SK-N-SH (cell line): ENCODE results near the gene IFI27L1.

Source experiments
- EZH2phosphoT487 ChIP-seq: fragments of 200-600 bp; sonication (generic); IDR thresholded peaks from 2 replicates; pipeline ENCODE4 v1.6.1; 2017; ENCODE audit warnings: low read depth, mixed run types, mild to moderate bottlenecking, antibody characterized with exemption, moderate library complexity, borderline replicate concordance
- GABPA ChIP-seq: IDR thresholded peaks from 2 replicates; pipeline ENCODE4 v1.4.0; 2012; ENCODE audit warnings: low read depth, mild to moderate bottlenecking
- NFIC ChIP-seq: IDR thresholded peaks from 2 replicates; pipeline ENCODE4 v1.4.0; 2012; ENCODE audit warnings: borderline replicate concordance
- NRF1 ChIP-seq: IDR thresholded peaks from 2 replicates; pipeline ENCODE4 v1.6.1; 2012; ENCODE audit warnings: low read depth, mild to moderate bottlenecking, low read length
- POLR2AphosphoS5 ChIP-seq: IDR thresholded peaks from 2 replicates; pipeline ENCODE4 v1.6.1; 2012; ENCODE audit warnings: low read depth, low read length
- RAD21 ChIP-seq: IDR thresholded peaks from 2 replicates; pipeline ENCODE4 v1.6.1; 2012; ENCODE audit warnings: mild to moderate bottlenecking, low read length
- YY1 ChIP-seq: IDR thresholded peaks from 2 replicates; pipeline ENCODE4 v1.4.0; 2012; ENCODE audit warnings: low read depth, mild to moderate bottlenecking
- TF ChIP-seq, protein P1 (sequence below): IDR thresholded peaks from 2 replicates; pipeline ENCODE4 v1.6.1; 2012; ENCODE audit warnings: mild to moderate bottlenecking, low read depth, low read length, moderate library complexity
- TF ChIP-seq, protein P2 (sequence below): fragments of 200-600 bp; sonication (generic); IDR thresholded peaks from 2 replicates; pipeline ENCODE4 v1.6.1; 2017; ENCODE audit warnings: antibody characterized with exemption, mild to moderate bottlenecking, moderate library complexity
- TF ChIP-seq, protein P3 (sequence below): IDR thresholded peaks from 2 replicates; pipeline ENCODE4 v1.4.0; 2012; ENCODE audit warnings: low read depth, borderline replicate concordance
- TF ChIP-seq, protein P4 (sequence below): IDR thresholded peaks from 2 replicates; pipeline ENCODE4 v1.4.0; 2012; ENCODE audit warnings: low read depth, borderline replicate concordance

DNA sequence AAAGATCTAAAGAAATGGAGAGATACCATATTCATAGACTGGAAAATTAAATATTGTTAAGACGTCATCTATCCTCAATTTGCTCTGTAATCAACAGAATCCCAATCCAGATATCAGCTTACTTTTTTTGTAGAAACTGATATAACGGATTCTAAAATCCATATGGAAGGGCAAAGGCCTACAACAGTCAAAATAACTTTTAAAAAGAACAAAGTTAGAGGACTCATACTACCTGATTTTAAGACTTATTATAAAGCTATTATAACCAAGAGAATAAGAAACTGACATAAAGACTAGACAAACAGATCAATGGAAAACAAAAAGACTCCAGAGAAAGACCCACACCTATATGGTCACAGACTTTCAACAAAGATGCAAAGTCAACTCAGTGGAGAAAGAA, 6.1 kb upstream of the IFI27L1 start:
- TF ChIP-seq YY1, result no peak
- TF ChIP-seq, protein P1, sequence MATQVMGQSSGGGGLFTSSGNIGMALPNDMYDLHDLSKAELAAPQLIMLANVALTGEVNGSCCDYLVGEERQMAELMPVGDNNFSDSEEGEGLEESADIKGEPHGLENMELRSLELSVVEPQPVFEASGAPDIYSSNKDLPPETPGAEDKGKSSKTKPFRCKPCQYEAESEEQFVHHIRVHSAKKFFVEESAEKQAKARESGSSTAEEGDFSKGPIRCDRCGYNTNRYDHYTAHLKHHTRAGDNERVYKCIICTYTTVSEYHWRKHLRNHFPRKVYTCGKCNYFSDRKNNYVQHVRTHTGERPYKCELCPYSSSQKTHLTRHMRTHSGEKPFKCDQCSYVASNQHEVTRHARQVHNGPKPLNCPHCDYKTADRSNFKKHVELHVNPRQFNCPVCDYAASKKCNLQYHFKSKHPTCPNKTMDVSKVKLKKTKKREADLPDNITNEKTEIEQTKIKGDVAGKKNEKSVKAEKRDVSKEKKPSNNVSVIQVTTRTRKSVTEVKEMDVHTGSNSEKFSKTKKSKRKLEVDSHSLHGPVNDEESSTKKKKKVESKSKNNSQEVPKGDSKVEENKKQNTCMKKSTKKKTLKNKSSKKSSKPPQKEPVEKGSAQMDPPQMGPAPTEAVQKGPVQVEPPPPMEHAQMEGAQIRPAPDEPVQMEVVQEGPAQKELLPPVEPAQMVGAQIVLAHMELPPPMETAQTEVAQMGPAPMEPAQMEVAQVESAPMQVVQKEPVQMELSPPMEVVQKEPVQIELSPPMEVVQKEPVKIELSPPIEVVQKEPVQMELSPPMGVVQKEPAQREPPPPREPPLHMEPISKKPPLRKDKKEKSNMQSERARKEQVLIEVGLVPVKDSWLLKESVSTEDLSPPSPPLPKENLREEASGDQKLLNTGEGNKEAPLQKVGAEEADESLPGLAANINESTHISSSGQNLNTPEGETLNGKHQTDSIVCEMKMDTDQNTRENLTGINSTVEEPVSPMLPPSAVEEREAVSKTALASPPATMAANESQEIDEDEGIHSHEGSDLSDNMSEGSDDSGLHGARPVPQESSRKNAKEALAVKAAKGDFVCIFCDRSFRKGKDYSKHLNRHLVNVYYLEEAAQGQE, result no peak
- TF ChIP-seq, protein P2, sequence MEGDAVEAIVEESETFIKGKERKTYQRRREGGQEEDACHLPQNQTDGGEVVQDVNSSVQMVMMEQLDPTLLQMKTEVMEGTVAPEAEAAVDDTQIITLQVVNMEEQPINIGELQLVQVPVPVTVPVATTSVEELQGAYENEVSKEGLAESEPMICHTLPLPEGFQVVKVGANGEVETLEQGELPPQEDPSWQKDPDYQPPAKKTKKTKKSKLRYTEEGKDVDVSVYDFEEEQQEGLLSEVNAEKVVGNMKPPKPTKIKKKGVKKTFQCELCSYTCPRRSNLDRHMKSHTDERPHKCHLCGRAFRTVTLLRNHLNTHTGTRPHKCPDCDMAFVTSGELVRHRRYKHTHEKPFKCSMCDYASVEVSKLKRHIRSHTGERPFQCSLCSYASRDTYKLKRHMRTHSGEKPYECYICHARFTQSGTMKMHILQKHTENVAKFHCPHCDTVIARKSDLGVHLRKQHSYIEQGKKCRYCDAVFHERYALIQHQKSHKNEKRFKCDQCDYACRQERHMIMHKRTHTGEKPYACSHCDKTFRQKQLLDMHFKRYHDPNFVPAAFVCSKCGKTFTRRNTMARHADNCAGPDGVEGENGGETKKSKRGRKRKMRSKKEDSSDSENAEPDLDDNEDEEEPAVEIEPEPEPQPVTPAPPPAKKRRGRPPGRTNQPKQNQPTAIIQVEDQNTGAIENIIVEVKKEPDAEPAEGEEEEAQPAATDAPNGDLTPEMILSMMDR, result no peak
- TF ChIP-seq, protein P3, sequence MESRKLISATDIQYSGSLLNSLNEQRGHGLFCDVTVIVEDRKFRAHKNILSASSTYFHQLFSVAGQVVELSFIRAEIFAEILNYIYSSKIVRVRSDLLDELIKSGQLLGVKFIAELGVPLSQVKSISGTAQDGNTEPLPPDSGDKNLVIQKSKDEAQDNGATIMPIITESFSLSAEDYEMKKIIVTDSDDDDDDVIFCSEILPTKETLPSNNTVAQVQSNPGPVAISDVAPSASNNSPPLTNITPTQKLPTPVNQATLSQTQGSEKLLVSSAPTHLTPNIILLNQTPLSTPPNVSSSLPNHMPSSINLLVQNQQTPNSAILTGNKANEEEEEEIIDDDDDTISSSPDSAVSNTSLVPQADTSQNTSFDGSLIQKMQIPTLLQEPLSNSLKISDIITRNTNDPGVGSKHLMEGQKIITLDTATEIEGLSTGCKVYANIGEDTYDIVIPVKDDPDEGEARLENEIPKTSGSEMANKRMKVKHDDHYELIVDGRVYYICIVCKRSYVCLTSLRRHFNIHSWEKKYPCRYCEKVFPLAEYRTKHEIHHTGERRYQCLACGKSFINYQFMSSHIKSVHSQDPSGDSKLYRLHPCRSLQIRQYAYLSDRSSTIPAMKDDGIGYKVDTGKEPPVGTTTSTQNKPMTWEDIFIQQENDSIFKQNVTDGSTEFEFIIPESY, result no peak
- no peak for TF ChIP-seq NRF1
- TF ChIP-seq EZH2phosphoT487, result no peak
- TF ChIP-seq POLR2AphosphoS5, result no peak
- no peak for TF ChIP-seq NFIC
- TF ChIP-seq RAD21, result no peak
- TF ChIP-seq, protein P4, sequence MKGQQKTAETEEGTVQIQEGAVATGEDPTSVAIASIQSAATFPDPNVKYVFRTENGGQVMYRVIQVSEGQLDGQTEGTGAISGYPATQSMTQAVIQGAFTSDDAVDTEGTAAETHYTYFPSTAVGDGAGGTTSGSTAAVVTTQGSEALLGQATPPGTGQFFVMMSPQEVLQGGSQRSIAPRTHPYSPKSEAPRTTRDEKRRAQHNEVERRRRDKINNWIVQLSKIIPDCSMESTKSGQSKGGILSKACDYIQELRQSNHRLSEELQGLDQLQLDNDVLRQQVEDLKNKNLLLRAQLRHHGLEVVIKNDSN, result no peak
- TF ChIP-seq GABPA, result no peak
